HG02571 (cell line): ENCODE measurements around the gene CD247.
"Not testable (repeated sequence)": the region's sequence is repeated elsewhere in the genome, so short reads cannot be mapped to it uniquely, and the experiment has no call there.

Source experiments
- ATAC-seq: cut with Tn5 transposase; IDR thresholded peaks from one replicate; pipeline ENCODE4 v1.9.1; 2021; ENCODE audit warnings: mild to moderate bottlenecking, moderate library complexity; ENCODE audit not compliant: unreplicated experiment

CD247 gene

GRCh38 chr1:167518331-167518700 is at the start of gene CD247:
TSS of gene CD247 (minus strand) at chr1:167518529. CDS start at chr1:167518465, 64 bp downstream.
- ATAC-seq = no peak

GRCh38 chr1:167567663-167568062 is 49.3 kb upstream of the CD247 start:
- no peak for ATAC-seq

DNA sequence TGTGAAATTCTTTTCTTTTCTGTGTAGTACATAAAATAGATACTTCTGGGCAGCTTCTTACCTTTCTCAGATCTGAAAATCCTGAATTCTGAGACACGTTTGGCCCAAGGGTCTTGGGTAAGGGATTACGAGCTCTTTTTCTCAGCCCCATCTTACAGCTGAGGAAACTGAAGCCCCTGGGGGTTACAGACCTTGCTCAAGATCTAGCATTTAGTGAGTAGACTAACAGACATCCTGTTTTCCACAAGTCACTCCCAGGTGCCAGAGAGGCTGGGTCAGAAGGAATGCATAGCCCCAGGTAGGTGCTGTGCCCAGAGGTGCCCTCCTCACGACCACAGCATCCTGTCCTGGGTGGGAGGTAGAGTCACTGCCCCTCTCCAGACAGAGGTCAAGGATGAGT is 48.4 kb upstream of the CD247 start:
- no peak for ATAC-seq

DNA sequence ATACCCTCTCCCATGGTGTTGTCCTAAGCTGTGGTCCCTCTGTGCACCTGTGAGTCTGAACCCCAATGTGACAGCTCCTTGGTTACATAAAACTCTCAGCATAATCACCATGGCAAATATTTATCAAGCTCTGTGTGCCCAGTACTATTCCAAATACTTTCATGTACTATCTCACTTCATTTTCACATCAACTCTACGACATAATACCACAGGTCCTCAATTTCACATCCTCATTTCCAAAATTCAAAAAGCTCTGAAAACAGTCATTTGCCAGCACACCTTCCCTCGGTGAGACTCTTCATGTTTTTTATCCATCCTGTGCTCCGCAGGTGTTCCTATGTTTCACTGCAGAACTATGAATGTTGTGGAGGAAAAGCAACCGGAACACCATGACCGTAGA is 47.6 kb upstream of the CD247 start:
- ATAC-seq = no peak

- ATAC-seq = no peak
Observed at GRCh38 chr1:167564612-167565270, 46.4 kb upstream of the CD247 start.

- ATAC-seq = no peak
Observed at GRCh38 chr1:167563579-167564246, 45.4 kb upstream of the CD247 start.

GRCh38 chr1:167562702-167563101 is 44.4 kb upstream of the CD247 start:
- no peak for ATAC-seq

- no peak for ATAC-seq
Observed at GRCh38 chr1:167561753-167562152, 43.4 kb upstream of the CD247 start.

DNA sequence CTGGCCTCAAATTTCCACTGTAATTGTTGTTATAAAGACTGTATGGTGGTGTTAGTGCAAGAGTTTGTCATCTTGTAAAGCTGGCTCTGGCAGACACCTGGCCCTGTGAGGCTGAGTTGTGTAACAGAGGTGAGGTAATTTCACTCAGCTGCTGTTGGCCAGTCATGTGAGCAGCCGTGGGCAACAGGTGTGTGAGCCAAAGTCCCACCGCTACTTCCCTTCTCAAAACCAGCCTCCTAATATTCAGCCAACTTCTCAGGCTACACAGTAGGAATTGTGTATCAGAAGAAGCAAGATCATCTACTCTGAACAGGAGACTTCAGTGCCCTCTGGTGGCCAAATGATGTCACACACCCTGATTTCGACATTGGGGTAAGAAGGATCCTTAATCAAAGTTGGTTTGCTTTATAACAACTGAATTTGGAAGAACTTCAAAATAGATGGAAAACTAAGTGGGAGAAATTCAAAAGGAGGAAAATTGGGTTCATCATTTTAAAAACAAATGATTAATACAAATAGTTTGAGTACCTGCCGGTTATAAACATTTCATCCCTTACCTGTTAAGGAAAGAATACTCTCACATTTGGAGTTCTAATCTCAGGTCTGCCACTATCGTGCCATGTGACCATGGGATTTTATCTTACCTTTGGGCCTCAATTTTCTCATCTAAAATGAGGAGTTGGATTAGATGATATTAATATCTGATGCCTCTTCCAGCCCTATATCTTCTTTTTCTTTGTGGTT is 37.8 kb upstream of the CD247 start:
- ATAC-seq = no peak

DNA sequence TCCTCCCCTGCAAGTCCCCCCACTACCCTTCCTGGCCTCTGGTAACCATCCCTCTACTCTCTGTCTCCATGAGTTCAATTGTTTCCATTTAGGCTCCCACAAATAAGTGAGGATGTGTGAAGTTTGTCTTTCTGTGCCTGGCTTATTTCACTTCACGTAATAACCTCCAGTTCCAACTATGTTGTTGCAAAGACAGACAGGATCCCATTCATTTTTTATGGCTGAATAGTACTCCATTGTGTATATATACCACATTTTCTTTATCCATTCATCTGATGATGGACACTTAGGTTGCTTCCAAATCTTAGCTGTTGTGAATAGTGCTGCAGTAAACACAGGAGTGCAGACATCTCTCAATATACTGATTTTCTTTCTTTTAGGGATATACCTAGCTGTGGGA is 36.7 kb upstream of the CD247 start:
- not testable (repeated sequence) for ATAC-seq

DNA sequence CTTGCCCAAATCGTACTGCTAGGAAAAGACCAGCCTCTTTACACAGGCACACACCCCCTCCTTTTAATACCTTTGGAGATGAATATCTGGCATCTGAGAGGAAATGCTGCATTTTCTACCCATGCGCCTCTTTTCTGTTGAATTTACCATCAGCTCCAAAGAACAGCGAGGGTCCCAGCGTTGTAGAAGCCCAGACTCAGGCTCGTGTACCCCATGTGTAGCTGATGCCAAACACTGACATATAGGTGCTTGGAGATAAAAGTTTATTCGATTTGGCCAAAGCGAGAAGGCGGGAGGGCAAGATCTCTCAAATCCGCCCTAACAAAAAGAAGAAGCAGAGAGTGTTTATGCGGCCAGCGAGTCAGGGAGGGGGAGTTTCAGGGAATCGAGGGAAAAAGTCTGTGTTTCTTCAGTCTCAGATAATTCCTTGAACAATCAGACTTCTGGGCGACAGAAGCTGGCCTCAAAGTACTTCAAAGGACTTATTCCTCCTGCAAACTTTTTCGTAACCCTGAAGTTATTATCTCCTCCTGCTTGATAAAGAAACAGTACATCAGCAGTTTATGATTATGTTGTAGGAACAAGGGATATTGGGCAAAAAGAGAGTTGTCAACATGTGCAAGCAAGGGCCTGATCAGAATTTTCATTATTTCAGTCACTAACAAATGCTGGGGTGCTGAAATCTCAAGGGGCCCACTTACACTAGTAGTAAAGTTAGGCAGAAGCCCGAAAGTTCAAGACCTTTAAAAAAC is 35.9 kb upstream of the CD247 start:
- ATAC-seq = no peak

GRCh38 chr1:167553136-167554027 is 35.1 kb upstream of the CD247 start, which contains the start of gene CREG1:
TSS of gene CREG1 (minus strand) at chr1:167553762.
- ATAC-seq = peak; percentile 97

DNA sequence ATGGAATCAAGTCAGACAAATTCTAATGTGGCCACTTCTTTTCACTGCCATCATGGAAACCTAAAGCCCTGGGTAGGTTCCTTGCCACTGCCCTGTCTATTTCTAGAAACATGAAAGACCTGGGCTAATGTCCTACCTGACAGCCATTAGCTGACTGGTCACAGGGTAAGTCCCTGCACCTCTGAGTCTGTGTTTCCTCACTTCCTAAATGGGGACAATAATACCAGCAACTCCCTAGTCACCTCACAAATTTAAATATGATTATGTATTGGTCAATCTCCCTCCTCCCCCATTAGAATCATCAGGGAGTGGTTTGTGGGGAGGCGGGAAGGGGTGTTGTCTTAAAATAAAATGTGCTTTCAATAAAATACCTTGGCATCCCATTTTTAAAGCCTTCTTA is 33.0 kb upstream of the CD247 start:
- ATAC-seq = no peak

DNA sequence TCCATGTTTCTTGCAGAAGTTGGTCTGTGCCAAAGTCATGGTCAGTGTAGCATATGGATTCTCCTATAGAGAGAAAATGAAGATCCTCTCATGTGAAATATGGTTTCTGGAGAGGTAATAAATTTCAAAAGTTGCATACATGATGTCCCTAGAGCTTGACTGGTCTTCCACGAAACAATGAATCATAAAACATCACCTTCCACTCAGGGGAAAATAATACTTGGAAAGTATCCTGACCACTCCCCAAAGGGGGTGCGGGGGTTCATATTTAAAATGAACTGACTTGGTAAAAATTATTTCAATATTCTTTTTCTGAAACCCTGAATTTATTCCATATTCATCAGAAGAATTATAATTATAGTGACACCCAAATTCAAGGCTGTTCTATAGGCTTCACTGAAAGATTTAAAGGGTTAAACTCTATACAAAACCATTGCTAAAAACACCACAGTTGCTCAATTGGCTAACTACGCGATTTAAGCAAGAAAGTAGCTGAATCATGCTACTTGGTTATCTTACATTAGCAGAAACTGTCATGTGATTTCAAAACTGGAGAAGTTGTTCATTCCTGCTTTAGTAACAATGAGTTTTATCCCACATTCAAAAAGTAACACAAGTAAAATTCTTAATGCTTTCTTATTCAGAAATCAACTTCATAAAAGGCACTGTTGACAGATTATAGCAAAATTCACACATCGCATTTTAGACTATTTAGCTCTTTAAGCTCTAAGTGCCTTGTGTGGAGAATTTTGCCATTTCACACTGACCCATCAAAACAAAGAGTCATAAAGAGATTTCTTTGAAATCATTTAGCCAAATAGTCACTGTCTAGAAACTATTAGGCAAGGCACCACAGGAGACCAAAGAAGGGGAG is 30.0 kb upstream of the CD247 start:
- no peak for ATAC-seq

GRCh38 chr1:167546935-167547334 is 28.6 kb upstream of the CD247 start:
- no peak for ATAC-seq

- ATAC-seq = no peak
Observed at GRCh38 chr1:167545349-167545748, 27.0 kb upstream of the CD247 start.

DNA sequence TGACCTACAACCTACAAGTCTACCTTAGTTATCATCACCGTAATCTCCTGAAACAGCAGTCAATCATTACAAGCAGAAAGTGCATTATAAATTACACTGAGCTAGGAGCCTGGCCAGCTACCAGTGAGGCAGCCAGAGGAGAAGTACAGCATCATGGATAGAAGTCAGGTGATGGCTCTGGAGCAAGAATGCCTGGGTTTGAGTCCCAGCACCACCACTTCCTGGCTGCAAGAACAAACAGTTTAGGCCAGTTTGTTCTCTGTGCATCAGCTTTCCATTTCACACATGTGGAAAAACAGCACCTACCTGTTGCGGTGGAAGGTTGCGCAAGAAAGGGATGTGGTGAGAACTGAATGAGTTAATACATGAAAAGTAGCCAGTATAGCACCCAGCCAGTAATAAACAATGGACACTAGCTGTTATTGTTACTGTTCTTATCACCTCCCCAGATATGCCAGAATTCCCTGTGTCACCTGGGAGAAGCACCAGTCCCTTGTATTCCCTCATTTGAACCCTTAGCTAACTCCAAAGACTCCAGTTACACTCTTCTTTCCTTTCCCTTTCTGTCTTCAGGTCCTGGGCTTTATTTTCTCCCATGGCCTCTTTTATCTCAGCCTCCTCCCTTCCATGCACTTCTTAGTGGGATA is 26.2 kb upstream of the CD247 start:
- ATAC-seq = no peak

DNA sequence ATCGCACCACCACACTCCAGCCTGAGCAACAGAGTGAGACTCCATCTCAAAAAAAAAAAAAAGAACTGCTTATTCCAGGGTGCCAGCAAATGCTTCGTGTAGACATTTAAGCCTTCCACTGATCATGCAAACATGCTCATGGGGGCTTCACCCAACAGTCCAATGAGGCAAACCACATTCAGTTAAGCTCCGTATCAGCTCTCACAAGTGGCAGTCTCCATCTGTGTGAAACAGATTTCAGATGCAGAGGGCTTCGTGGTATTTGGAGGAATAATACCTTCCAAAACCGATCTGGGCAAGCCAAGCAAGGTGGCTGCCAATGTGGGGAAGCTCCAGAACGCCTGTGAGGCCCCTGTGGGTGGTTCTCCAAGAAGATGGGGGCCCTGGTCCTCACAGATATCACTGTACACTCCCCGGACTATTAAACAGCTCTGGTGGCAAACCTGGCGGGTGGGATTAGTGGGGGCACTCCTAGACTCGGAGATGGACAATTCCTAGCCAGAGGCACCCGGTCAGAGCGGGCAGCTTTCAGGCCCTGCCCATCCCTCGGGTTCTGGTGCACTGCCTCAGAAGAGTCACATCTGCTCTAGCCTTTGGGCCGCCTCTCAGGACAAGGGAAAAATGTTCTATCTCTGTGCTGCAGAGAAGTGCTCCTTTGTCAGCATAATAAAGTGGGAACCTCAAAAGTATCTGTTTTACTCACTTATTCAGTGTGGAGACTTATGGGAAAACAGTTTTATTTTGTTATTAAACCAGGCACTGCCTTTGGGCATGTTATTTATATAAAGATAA is 25.1 kb upstream of the CD247 start:
- no peak for ATAC-seq
